GM19324 (cell line): ENCODE results near the gene GFPT2.

Experiments used
- ATAC-seq: cut with Tn5 transposase; IDR thresholded peaks from one replicate; pipeline ENCODE4 v1.9.1; 2021; ENCODE audit warnings: mild to moderate bottlenecking, moderate library complexity; ENCODE audit not compliant: unreplicated experiment, low FRiP score

The GFPT2 gene

GRCh38 chr5:180353048-180353979 lies at the start of gene GFPT2:
GFPT2 (minus strand) TSS chr5:180353336; CDS start chr5:180353217, 119 bp downstream.
- ATAC-seq, result no peak

- no peak for ATAC-seq
Observed at GRCh38 chr5:180402716-180403115, 49.6 kb upstream of the GFPT2 start.

GRCh38 chr5:180401229-180401907 lies 48.2 kb upstream of the GFPT2 start:
- ATAC-seq, result no peak

GRCh38 chr5:180400416-180400815 lies 47.3 kb upstream of the GFPT2 start:
- no peak for ATAC-seq

GRCh38 chr5:180399401-180400215 lies 46.5 kb upstream of the GFPT2 start:
- no peak for ATAC-seq

- no peak for ATAC-seq
Observed at GRCh38 chr5:180396926-180397325, 43.8 kb upstream of the GFPT2 start.

GRCh38 chr5:180395540-180396274 lies 42.6 kb upstream of the GFPT2 start:
- ATAC-seq, result no peak

GRCh38 chr5:180394031-180394636 lies 41.0 kb upstream of the GFPT2 start:
- ATAC-seq, result no peak

- no peak for ATAC-seq
Observed at GRCh38 chr5:180391276-180391675, 38.1 kb upstream of the GFPT2 start.

- no peak for ATAC-seq
Observed at GRCh38 chr5:180390441-180391190, 37.5 kb upstream of the GFPT2 start.

- ATAC-seq, result no peak
Observed at GRCh38 chr5:180389252-180390101, 36.3 kb upstream of the GFPT2 start.

- no peak for ATAC-seq
Observed at GRCh38 chr5:180387798-180388197, 34.7 kb upstream of the GFPT2 start.

- no peak for ATAC-seq
Observed at GRCh38 chr5:180382926-180383325, 29.8 kb upstream of the GFPT2 start.

- no peak for ATAC-seq
Observed at GRCh38 chr5:180381851-180382480, 28.8 kb upstream of the GFPT2 start.

GRCh38 chr5:180381428-180381827 lies 28.3 kb upstream of the GFPT2 start:
- no peak for ATAC-seq

GRCh38 chr5:180380856-180381255 lies 27.7 kb upstream of the GFPT2 start:
- ATAC-seq, result no peak

- no peak for ATAC-seq
Observed at GRCh38 chr5:180380441-180380840, 27.3 kb upstream of the GFPT2 start.
